ENCODE measurements around the gene OFD1. TPM values are rescaled to one million over a fixed set of nuclear protein-coding genes. Genes with fewer than 3 reads are reported as not detected.

The OFD1 gene
- total and polyA plus RNA-seq, 2 experiments from 2014 or later = 23.5 TPM

GRCh38 chrX:13752141-13752540, 17.6 kb downstream of the OFD1 start:
- Histone ChIP-seq H3K4me3 (no peak overlapping the region), H3K27ac (no peak overlapping the region), H3K9me3 (ENCODE audit: low read depth) (no peaks in the 10 kb centered on the region), H3K36me3 (replicated peaks; ENCODE audit: insufficient read depth, low read depth) (no peaks in the 10 kb centered on the region), H4K20me1 (ENCODE audit: insufficient read depth, poor library complexity, severe bottlenecking) (no peaks in the 10 kb centered on the region), H3K9me2 (replicated peaks; ENCODE audit: insufficient read depth) (no peaks in the 10 kb centered on the region), H3K4me2 (no peak overlapping the region), H3K4me1 (ENCODE audit: insufficient read depth) (no peaks in the 10 kb centered on the region), H3K27me3 (no peaks in the 10 kb centered on the region), H3K79me2 (no peaks in the 10 kb centered on the region), H2AFZ (no peak overlapping the region)
- DNase-seq (ENCODE audit: low spot score) = no peak
- TF ChIP-seq EZH2phosphoT487 (IDR thresholded peaks at IDR 0.05; ENCODE audit: low read depth, severe bottlenecking, unreplicated experiment) (no peak), EZH2 (IDR thresholded peaks at IDR 0.05; ENCODE audit: borderline replicate concordance) (no peak), CTCF (IDR thresholded peaks at IDR 0.05; ENCODE audit: poor library complexity) (no peak)
- 67% methylated on average over 3 of the region's 3 CpGs for WGBS (ENCODE audit: low lambda C conversion rate, missing lambda C conversion rate)

GRCh38 chrX:13752646-13753045, 18.1 kb downstream of the OFD1 start:
- H3K79me2 ChIP-seq = no peaks in the 10 kb centered on the region
- H3K27ac ChIP-seq = no peak overlapping the region
- no peaks in the 10 kb centered on the region for H3K4me1 ChIP-seq (ENCODE audit: insufficient read depth)
- no peaks in the 10 kb centered on the region for H3K9me3 ChIP-seq (ENCODE audit: low read depth)
- no peak for DNase-seq (ENCODE audit: low spot score)
- no peak for TF ChIP-seq CTCF (IDR thresholded peaks at IDR 0.05; ENCODE audit: poor library complexity)
- no peaks in the 10 kb centered on the region for H3K27me3 ChIP-seq
- no peaks in the 10 kb centered on the region for H3K36me3 ChIP-seq (replicated peaks; ENCODE audit: insufficient read depth, low read depth)
- WGBS (ENCODE audit: low lambda C conversion rate, missing lambda C conversion rate) = 62% methylated on average over 3 of the region's 3 CpGs
- no peak overlapping the region for H3K4me2 ChIP-seq
- H3K4me3 ChIP-seq = no peak overlapping the region
- no peaks in the 10 kb centered on the region for H4K20me1 ChIP-seq (ENCODE audit: insufficient read depth, poor library complexity, severe bottlenecking)
- H3K9me2 ChIP-seq (replicated peaks; ENCODE audit: insufficient read depth) = no peaks in the 10 kb centered on the region
- no peak overlapping the region for H2AFZ ChIP-seq

- no peak overlapping the region for H2AFZ ChIP-seq
- no peak overlapping the region for H3K27ac ChIP-seq
Observed at GRCh38 chrX:13754765-13755164, 20.2 kb downstream of the OFD1 start.

More at GRCh38 chrX:13754765-13755164, 20.2 kb downstream of the OFD1 start:
- H3K4me2 ChIP-seq = no peak overlapping the region
- no peak overlapping the region for H3K4me3 ChIP-seq
- H3K4me1 ChIP-seq (ENCODE audit: insufficient read depth) = no peaks in the 10 kb centered on the region
- no peaks in the 10 kb centered on the region for H3K27me3 ChIP-seq
- 92% methylated on average over 1 of the region's 1 CpG for WGBS (ENCODE audit: low lambda C conversion rate, missing lambda C conversion rate)
- no peaks in the 10 kb centered on the region for H3K9me2 ChIP-seq (replicated peaks; ENCODE audit: insufficient read depth)
- DNase-seq (ENCODE audit: low spot score) = no peak
- no peaks in the 10 kb centered on the region for H3K79me2 ChIP-seq
- no peaks in the 10 kb centered on the region for H3K36me3 ChIP-seq (replicated peaks; ENCODE audit: insufficient read depth, low read depth)
- H4K20me1 ChIP-seq (ENCODE audit: insufficient read depth, poor library complexity, severe bottlenecking) = no peaks in the 10 kb centered on the region
- H3K9me3 ChIP-seq (ENCODE audit: low read depth) = no peaks in the 10 kb centered on the region
- no peak for TF ChIP-seq EZH2phosphoT487 (IDR thresholded peaks at IDR 0.05; ENCODE audit: low read depth, severe bottlenecking, unreplicated experiment)
- TF ChIP-seq CTCF (IDR thresholded peaks at IDR 0.05; ENCODE audit: poor library complexity) = no peak
- TF ChIP-seq EZH2 (IDR thresholded peaks at IDR 0.05; ENCODE audit: borderline replicate concordance) = no peak

Data from hepatocyte (in vitro differentiated cells).